GM12873 (cell line): ENCODE measurements around the gene MPZL1.

ENCODE experiments used
- TF ChIP-seq, protein P1 (sequence below): IDR thresholded peaks from 2 replicates; pipeline ENCODE4 v1.5.1; 2012; ENCODE audit warnings: low read depth, mild to moderate bottlenecking, moderate library complexity, low read length, control low read depth; ENCODE audit not compliant: insufficient read depth; ENCODE audit errors: missing control alignments

The MPZL1 gene

DNA sequence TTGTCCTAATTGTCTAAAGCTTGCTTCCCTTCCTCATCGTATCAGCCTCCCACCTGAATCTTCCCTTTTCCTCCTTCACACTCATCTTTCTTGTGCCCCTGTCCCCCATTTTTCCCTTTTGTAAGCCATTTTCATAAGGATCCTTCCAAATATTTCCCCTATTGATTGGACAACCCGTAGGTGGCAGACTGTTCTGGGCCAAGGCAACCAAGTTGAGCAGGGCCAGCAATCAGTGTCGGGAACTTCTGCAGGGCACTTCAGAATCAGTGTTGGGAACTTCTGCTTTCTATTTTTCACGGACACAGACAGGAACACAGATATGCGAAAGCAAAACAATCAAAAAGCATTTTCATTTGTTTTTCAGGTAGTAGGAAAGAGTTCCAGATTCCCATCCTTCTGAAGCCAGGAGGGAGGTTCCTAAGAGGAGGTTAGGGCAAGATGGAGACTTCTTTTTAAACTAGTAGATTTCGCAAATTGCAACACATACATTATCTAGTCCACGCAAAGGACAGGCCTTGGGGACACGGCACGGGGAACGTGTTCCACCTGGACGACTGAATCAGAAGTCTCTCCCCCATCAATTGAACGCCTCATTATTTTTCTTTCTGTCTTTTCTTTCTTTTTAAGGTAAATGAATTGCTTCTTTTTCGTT, 691 bp upstream of the MPZL1 start:
- TF ChIP-seq, protein P1, sequence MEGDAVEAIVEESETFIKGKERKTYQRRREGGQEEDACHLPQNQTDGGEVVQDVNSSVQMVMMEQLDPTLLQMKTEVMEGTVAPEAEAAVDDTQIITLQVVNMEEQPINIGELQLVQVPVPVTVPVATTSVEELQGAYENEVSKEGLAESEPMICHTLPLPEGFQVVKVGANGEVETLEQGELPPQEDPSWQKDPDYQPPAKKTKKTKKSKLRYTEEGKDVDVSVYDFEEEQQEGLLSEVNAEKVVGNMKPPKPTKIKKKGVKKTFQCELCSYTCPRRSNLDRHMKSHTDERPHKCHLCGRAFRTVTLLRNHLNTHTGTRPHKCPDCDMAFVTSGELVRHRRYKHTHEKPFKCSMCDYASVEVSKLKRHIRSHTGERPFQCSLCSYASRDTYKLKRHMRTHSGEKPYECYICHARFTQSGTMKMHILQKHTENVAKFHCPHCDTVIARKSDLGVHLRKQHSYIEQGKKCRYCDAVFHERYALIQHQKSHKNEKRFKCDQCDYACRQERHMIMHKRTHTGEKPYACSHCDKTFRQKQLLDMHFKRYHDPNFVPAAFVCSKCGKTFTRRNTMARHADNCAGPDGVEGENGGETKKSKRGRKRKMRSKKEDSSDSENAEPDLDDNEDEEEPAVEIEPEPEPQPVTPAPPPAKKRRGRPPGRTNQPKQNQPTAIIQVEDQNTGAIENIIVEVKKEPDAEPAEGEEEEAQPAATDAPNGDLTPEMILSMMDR: peak; percentile 34

DNA sequence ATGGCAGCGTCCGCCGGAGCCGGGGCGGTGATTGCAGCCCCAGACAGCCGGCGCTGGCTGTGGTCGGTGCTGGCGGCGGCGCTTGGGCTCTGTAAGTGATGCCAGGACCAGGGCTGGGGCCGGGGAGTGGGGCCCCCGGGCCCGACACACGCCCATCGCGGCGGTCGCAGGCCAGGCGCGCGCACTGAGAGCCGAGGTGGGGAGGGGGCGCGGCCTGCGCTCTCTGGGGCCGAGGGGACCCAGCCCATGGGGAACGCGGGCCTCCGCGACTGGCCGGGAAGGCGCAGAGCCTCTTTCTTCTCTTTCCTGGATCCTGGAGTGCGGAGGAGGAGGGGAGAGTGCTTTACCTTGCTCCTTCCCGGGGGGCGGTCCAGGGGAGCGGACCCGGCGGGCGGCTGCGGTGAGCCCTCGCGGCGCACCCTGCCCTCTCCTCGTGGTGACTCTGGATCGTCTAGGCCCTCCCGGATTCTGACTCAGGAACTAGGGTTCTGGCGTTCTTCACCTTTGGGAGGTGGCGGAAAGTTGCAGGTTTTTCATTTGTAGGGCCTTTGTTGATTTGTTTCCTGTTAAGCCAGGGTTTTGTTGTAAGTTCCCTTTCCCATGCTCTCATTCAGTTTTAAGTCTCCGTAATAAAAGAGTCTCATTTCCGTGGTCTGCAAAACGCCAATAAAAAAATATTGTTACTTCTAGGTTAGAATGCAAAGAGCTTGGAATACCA, 529 bp downstream of the MPZL1 start:
- TF ChIP-seq, protein P1: no peak

DNA sequence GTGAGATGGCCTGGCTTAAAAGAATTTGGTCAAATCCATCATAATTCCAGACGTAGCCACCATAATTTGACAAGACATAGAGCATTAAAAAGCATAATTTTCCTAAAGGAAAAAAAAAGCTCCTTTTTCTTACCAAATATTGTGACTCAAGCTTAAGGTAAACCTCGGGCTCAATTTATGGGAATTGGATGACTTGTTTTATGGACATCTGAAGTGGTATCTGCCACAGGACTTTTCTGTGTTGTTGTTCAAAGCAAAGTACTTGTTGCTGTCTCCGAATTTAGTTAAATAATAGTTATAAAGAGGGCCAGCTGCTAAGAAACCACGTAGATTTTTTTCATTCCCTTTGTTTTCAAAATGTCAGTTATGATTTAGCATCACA, 1.1 kb downstream of the MPZL1 start:
- TF ChIP-seq, protein P1: no peak

DNA sequence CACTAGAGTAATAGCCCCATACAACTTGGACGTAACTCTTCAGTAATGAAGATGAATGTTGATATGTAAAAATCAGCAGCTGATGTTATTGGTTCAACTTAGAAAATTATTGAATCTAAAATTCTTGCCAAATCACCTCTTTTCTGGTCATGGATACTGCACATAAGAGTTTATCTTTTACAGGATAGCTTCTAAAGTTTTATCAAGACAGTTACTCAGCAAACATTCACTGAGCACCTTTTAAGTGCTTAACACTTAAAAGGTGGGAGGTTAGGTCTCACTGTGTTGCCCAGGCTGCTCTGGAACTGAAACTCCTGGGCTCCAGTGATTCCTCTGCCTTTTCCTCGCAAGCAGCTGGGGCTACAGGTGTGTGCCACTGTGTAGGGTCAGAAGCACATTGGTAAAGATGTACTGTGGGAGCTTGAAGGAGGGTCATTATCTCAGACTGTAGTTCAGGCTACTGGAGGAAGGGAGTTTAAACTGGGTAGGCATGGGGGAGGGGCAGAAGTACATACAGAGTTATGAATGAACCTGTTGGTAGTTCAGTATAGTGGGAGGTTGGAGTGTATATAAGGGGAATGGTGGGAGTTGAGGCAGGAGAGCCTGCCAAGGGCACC, 2.0 kb downstream of the MPZL1 start:
- TF ChIP-seq, protein P1: no peak

DNA sequence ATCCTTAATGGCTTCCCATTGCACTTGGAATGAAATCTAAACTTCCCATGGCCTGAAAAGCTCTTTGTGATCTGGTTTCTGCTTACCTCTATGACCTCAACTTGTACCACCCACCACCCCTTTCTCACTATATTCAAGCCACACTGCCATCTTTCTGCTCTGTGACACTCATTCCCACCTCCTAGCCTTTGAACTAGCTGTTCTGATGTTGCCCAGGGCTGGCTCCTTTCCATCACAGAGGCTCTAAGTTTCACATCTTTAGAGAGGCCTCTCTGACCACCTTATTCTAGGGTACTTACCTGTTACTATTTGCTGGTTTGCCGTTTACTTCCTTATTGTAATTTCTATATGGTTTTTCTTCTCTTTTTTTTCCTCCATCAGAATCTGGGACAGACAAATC, 4.2 kb downstream of the MPZL1 start:
- TF ChIP-seq, protein P1: no peak

DNA sequence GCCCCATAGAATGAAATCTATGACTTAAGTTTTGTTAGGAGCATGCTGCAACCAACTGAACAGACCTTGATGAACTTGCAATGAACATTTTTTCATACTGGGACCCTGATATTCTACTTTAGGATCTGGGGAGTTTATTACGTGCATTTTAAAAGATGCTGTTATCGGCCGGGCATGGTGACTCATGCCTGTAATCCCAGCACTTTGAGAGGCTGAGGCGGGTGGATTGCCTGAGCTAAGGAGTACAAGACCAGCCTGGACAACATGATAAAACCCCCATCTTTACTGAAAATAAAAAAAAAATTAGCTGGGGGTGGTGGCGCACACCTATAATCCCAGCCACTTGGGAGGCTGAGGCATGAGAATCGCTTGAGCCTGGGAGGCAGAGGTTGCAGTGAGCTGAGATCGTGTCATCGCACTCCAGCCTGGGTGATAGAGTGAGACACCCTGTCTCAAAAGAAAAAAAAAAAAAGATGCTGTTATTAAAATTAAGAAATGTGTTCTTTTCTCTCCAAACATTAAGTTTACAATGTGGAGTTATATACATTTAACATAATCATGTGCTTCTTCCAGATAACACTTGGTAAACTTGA, 7.1 kb downstream of the MPZL1 start:
- TF ChIP-seq, protein P1: no peak

DNA sequence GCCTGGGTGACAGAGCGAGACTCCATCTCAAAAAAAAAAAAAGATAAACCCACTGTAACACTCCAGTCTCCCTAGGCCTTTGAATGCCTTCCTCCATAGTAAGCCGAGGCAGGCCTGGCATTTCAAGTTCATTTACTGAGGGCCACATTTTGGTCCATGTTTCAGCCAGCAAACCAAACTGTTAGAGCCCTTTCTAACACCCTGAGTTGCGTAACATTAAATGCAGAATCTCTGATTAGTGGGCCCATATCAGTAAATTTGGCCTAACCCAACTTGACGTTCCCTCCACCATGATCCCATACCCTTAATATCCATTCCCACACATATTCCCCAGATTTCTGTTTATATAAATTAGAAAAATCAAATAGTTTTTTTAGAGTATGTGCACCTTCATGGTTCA, 12.4 kb downstream of the MPZL1 start:
- TF ChIP-seq, protein P1: no peak
